Measurements from ENCODE around the gene NAB2.

- TF ChIP-seq EZH2 (IDR thresholded peaks at IDR 0.05; ENCODE audit: low read depth, low read length, severe bottlenecking) (no peak), POLR2AphosphoS5 (IDR thresholded peaks at IDR 0.05; ENCODE audit: low read depth, low read length) (no peak), SUZ12 (IDR thresholded peaks at IDR 0.05; ENCODE audit: low read length) (no peak), CEBPB (IDR thresholded peaks at IDR 0.05; ENCODE audit: low read depth, low read length) (no peak), CTCF (IDR thresholded peaks at IDR 0.05; ENCODE audit: control extremely low read depth in 1 of 3, insufficient read depth in 1 of 3, low read depth in 1 of 3, low read length in 3 of 3) (no peak), CHD7 (IDR thresholded peaks at IDR 0.05; ENCODE audit: insufficient replicate concordance, low read length) (no peak), SIN3A (conservative IDR thresholded peaks at IDR 0.05 in 1 of 2, IDR thresholded peaks at IDR 0.05 in 1 of 2; ENCODE audit: low read depth in 1 of 2, low read length in 2 of 2) (no peak), RNF2 (IDR thresholded peaks at IDR 0.05; ENCODE audit: borderline replicate concordance, low read depth, low read length, missing control alignments, poor library complexity, severe bottlenecking) (no peak)
Observed at GRCh38 chr12:57098546-57098945, 9.6 kb downstream of the NAB2 start.
